Liver (tissue), 9 donors: ENCODE results near the gene TAF1B. TPM values are rescaled to one million over a fixed set of nuclear protein-coding genes. Genes with fewer than 3 reads are reported as not detected.

Experiments used
- DNase-seq: peaks from one replicate; pipeline ENCODE4 v3.0.0-alpha.2; 2017; ENCODE audit warnings: low spot score
- H3K27ac ChIP-seq, 2 donors: one replicate each; pipeline ENCODE4 v1.7.0; 2013; ENCODE audit warnings: inconsistent platforms in 2 of 2, low read length in 2 of 2, control low read depth in 1 of 2, low read depth in 1 of 2, mild to moderate bottlenecking in 1 of 2
- H3K27me3 ChIP-seq, 4 donors: one replicate each; pipeline versions ENCODE4 v1.6.1 to v1.7.0; 2013; ENCODE audit warnings: low read length in 3 of 4, inconsistent platforms in 1 of 4, mild to moderate bottlenecking in 1 of 4, moderate library complexity in 1 of 4; ENCODE audit not compliant: control insufficient read depth in 4 of 4, insufficient read depth in 4 of 4
- H3K36me3 ChIP-seq, 4 donors: one replicate each; pipeline versions ENCODE4 v1.6.1 to v1.7.0; 2013; ENCODE audit warnings: low read length in 3 of 4, mild to moderate bottlenecking in 3 of 4, low read depth in 1 of 4, moderate library complexity in 1 of 4; ENCODE audit not compliant: control insufficient read depth in 4 of 4, insufficient read depth in 3 of 4
- H3K4me1 ChIP-seq, 4 donors: one replicate each; pipeline versions ENCODE4 v1.6.1 to v1.7.0; 2013; ENCODE audit warnings: low read length in 3 of 4, mild to moderate bottlenecking in 3 of 4, moderate library complexity in 1 of 4; ENCODE audit not compliant: control insufficient read depth in 4 of 4, insufficient read depth in 4 of 4
- H3K4me3 ChIP-seq, 3 donors: one replicate each; pipeline versions ENCODE4 v1.6.1 to v1.7.0; 2013; ENCODE audit warnings: low read length in 3 of 3, control low read depth in 1 of 3, low read depth in 1 of 3, mild to moderate bottlenecking in 1 of 3
- H3K9ac ChIP-seq, 2 donors: one replicate each; pipeline ENCODE4 v1.7.0; 2013; ENCODE audit warnings: low read length in 2 of 2, mild to moderate bottlenecking in 2 of 2, moderate library complexity in 2 of 2, control low read depth in 1 of 2, low read depth in 1 of 2
- H3K9me3 ChIP-seq, 4 donors: one replicate each; pipeline versions ENCODE4 v1.6.1 to v1.7.0; 2013; ENCODE audit warnings: low read length in 3 of 4; ENCODE audit not compliant: control insufficient read depth in 4 of 4
- ATF3 ChIP-seq: IDR thresholded peaks from 2 replicates; pipeline ENCODE4 v1.6.1; 2016; ENCODE audit warnings: antibody characterized with exemption
- CTCF ChIP-seq: fragments of 150-350 bp; IDR thresholded peaks from 2 replicates; pipeline ENCODE4 v1.5.1; 2017; ENCODE audit warnings: improper control_type of control experiment, low read depth, low read length; ENCODE audit not compliant: missing input control
- EGR1 ChIP-seq, 2 donors: IDR thresholded peaks; 2 replicates each; pipeline ENCODE4 v1.6.1; 2016 to 2018; ENCODE audit warnings: antibody characterized with exemption in 2 of 2, low read depth in 2 of 2
- FOXA1 ChIP-seq: IDR thresholded peaks from 2 replicates; pipeline ENCODE4 v1.6.1; 2016; ENCODE audit warnings: antibody characterized with exemption
- FOXA2 ChIP-seq: IDR thresholded peaks from 2 replicates; pipeline ENCODE4 v1.6.1; 2016; ENCODE audit warnings: antibody characterized with exemption
- GABPA ChIP-seq, 2 donors: IDR thresholded peaks in 1 of 2; conservative IDR thresholded peaks in 1 of 2; 2 replicates each; pipeline ENCODE4 v1.6.1; 2016; ENCODE audit warnings: antibody characterized with exemption in 2 of 2, mild to moderate bottlenecking in 1 of 2, moderate library complexity in 1 of 2
- HNF4A ChIP-seq, 2 donors: conservative IDR thresholded peaks; 2 replicates each; pipeline ENCODE4 v1.6.1; 2016; ENCODE audit warnings: antibody characterized with exemption in 2 of 2, mild to moderate bottlenecking in 2 of 2
- HNF4G ChIP-seq: IDR thresholded peaks from 2 replicates; pipeline ENCODE4 v1.6.1; 2016; ENCODE audit warnings: antibody characterized with exemption
- JUND ChIP-seq, 2 donors: IDR thresholded peaks; 2 replicates each; pipeline ENCODE4 v1.6.1; 2016; ENCODE audit warnings: antibody characterized with exemption in 2 of 2
- MAX ChIP-seq: IDR thresholded peaks from 2 replicates; pipeline ENCODE4 v1.6.1; 2016; ENCODE audit warnings: antibody characterized with exemption
- REST ChIP-seq: IDR thresholded peaks from 2 replicates; pipeline ENCODE4 v1.6.1; 2016; ENCODE audit warnings: antibody characterized with exemption, mild to moderate bottlenecking
- RXRA ChIP-seq, 2 donors: IDR thresholded peaks; 2 replicates each; pipeline ENCODE4 v1.6.1; 2017 to 2018; ENCODE audit warnings: antibody characterized with exemption in 2 of 2, mild to moderate bottlenecking in 1 of 2
- SP1 ChIP-seq: IDR thresholded peaks from 2 replicates; pipeline ENCODE4 v1.6.1; 2018; ENCODE audit warnings: antibody characterized with exemption, mild to moderate bottlenecking
- TAF1 ChIP-seq: conservative IDR thresholded peaks from 2 replicates; pipeline ENCODE4 v1.6.1; 2016; ENCODE audit warnings: antibody characterized with exemption, mild to moderate bottlenecking
- YY1 ChIP-seq: IDR thresholded peaks from 2 replicates; pipeline ENCODE4 v1.6.1; 2016; ENCODE audit warnings: antibody characterized with exemption, mild to moderate bottlenecking
- ZBTB33 ChIP-seq: IDR thresholded peaks from 2 replicates; pipeline ENCODE4 v1.6.1; 2016; ENCODE audit warnings: antibody characterized with exemption
- WGBS: extraction: QIAGEN DNeasy Blood & Tissue Kit; methylation state at CpG from one replicate; pipeline ENCODE4 v1.1.7; 2013; 5-methylcytosine and 5-hydroxymethylcytosine counted together
- polyA plus RNA-seq, 2 donors: library from polyadenylated mRNA; stranded (reverse) in 1 of 2; unstranded in 1 of 2; fragments of 200-250 nt in 1 of 2; fragments of >200 nt in 1 of 2; fragmentation: Nextera tagmentation in 1 of 2; extraction: Ambion mirVana in 1 of 2; gene quantifications; one replicate each; pipeline versions ENCODE4 v1.2.1 to v1.2.3, GENCODE V29; 2013 to 2015
- total RNA-seq, 2 donors: library from RNA; depleted of rRNA; stranded (reverse); fragments of >200 nt; gene quantifications; one replicate each; pipeline ENCODE4 v1.2.3, GENCODE V29; 2014
- donor health status: healthy.
- donor health status: healthy.
- donor health status: healthy.
- donor health status: healthy.
- donor health status: healthy.

The TAF1B gene
- total and polyA plus RNA-seq, 4 donors: 3.1 to 17.2 (median 5.6) TPM

GRCh38 chr2:9981655-9982054 is 138.4 kb downstream of the TAF1B start:
- Histone ChIP-seq H3K9ac (no peak overlapping the region), H3K4me1 (peaks cover 0 to 8% (median under 1%) of the 10 kb centered on the region in 4 donors), H3K27ac (no peak overlapping the region), H3K27me3 (no peaks in the 10 kb centered on the region), H3K9me3 (no peaks in the 10 kb centered on the region), H3K4me3 (no peak overlapping the region), H3K36me3 (peaks cover 0 to 12% (median 3%) of the 10 kb centered on the region in 4 donors)
- 93% methylated on average over 3 of the region's 3 CpGs for WGBS
- DNase-seq: no peak
- TF ChIP-seq SP1 (no peak), TAF1 (no peak), CTCF (no peak), HNF4A (conservative IDR thresholded peaks at IDR 0.05) (no peak), ATF3 (no peak), FOXA1 (no peak), ZBTB33 (no peak), GABPA (IDR thresholded peaks at IDR 0.05 in 1 of 2, conservative IDR thresholded peaks at IDR 0.05 in 1 of 2) (no peak), MAX (no peak), REST (no peak), JUND (IDR thresholded peaks at IDR 0.05) (no peak), FOXA2 (no peak), RXRA (IDR thresholded peaks at IDR 0.05) (no peak)

GRCh38 chr2:9982248-9982647 is 139.0 kb downstream of the TAF1B start:
- Histone ChIP-seq H3K36me3 (peaks cover 2 to 16% (median 4%) of the 10 kb centered on the region in 4 donors), H3K9ac (peak overlapping the region in 1 of 2 donors; percentile 20), H3K4me3 (no peak overlapping the region), H3K27me3 (no peaks in the 10 kb centered on the region), H3K27ac (no peak overlapping the region), H3K9me3 (no peaks in the 10 kb centered on the region), H3K4me1 (peaks cover 0 to 8% (median under 1%) of the 10 kb centered on the region in 4 donors)
- WGBS: 85% methylated on average over 8 of the region's 8 CpGs
- DNase-seq: no peak
- TF ChIP-seq HNF4G: no peak
- TF ChIP-seq YY1: no peak
- no peak for TF ChIP-seq ZBTB33
- TF ChIP-seq TAF1: no peak
- no peak for TF ChIP-seq FOXA1
- TF ChIP-seq CTCF: no peak
- no peak for TF ChIP-seq EGR1 (IDR thresholded peaks at IDR 0.05; ENCODE audit: low read depth in 2 of 2)
- TF ChIP-seq MAX: no peak
- no peak for TF ChIP-seq ATF3
